ENCODE measurements around the gene FAM3B. TPM values are rescaled to one million over a fixed set of nuclear protein-coding genes. Genes with fewer than 3 reads are reported as not detected.

Gene FAM3B
- total and polyA plus RNA-seq, 2 experiments from 2014 or later = not detected

DNA sequence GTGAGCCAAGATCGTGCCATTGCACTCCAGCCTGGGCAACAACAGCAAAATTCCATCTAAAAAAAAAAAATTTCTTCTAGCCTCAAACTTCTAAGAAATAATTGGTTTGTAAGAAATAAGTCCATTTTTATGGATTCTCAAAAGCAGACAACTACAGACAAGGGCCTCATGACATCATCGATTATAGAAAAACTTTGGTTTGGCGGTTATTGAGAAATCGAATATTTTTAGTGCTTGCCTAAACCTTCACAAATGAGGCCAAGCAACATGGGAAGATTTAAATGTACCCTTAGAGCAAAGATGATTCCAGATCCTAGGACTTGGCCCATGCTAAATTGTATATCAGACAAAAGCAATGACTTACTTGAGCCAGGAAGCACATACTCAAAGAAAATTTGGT is 81.7 kb downstream of the FAM3B start:
- Histone ChIP-seq H3K36me3 (no peaks in the 10 kb centered on the region), H3K4me1 (ENCODE audit: low read depth) (no peaks in the 10 kb centered on the region), H3K27ac (no peak overlapping the region), H3K4me3 (no peak overlapping the region), H3K9me3 (ENCODE audit: low read depth) (no peaks in the 10 kb centered on the region), H3K27me3 (no peaks in the 10 kb centered on the region)
- TF ChIP-seq, protein P1, sequence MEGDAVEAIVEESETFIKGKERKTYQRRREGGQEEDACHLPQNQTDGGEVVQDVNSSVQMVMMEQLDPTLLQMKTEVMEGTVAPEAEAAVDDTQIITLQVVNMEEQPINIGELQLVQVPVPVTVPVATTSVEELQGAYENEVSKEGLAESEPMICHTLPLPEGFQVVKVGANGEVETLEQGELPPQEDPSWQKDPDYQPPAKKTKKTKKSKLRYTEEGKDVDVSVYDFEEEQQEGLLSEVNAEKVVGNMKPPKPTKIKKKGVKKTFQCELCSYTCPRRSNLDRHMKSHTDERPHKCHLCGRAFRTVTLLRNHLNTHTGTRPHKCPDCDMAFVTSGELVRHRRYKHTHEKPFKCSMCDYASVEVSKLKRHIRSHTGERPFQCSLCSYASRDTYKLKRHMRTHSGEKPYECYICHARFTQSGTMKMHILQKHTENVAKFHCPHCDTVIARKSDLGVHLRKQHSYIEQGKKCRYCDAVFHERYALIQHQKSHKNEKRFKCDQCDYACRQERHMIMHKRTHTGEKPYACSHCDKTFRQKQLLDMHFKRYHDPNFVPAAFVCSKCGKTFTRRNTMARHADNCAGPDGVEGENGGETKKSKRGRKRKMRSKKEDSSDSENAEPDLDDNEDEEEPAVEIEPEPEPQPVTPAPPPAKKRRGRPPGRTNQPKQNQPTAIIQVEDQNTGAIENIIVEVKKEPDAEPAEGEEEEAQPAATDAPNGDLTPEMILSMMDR (IDR thresholded peaks at IDR 0.05; ENCODE audit: low read depth, low read length) = no peak
- DNase-seq (ENCODE audit: low read depth in 1 of 2, low spot score in 1 of 2) = no peak

DNA sequence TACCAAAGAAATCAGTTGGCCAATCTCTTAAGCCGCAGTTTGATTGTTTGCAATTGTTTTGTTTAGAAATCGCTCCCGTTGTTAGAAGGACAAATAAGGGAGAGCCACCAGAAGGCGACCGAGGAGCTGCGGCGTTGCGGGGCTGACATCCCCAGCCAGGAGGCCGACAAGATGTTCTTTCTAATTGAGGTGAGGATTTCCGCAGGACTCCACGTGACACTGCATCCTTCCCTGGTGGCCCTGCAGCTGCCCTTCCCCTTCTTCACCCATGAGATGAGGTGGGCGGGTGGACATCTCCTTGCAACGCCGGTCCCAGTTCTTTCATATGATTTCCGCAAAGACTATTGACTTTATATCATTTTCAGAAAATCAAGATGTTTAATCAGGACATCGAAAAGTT is 82.2 kb downstream of the FAM3B start:
- no peak overlapping the region for H3K4me3 ChIP-seq
- no peaks in the 10 kb centered on the region for H3K9me3 ChIP-seq (ENCODE audit: low read depth)
- H3K4me1 ChIP-seq (ENCODE audit: low read depth) = no peaks in the 10 kb centered on the region
- TF ChIP-seq, protein P1 (IDR thresholded peaks at IDR 0.05; ENCODE audit: low read depth, low read length) = no peak
- no peak for DNase-seq (ENCODE audit: low read depth in 1 of 2, low spot score in 1 of 2)
- no peaks in the 10 kb centered on the region for H3K36me3 ChIP-seq
- no peaks in the 10 kb centered on the region for H3K27me3 ChIP-seq
- H3K27ac ChIP-seq = no peak overlapping the region

DNA sequence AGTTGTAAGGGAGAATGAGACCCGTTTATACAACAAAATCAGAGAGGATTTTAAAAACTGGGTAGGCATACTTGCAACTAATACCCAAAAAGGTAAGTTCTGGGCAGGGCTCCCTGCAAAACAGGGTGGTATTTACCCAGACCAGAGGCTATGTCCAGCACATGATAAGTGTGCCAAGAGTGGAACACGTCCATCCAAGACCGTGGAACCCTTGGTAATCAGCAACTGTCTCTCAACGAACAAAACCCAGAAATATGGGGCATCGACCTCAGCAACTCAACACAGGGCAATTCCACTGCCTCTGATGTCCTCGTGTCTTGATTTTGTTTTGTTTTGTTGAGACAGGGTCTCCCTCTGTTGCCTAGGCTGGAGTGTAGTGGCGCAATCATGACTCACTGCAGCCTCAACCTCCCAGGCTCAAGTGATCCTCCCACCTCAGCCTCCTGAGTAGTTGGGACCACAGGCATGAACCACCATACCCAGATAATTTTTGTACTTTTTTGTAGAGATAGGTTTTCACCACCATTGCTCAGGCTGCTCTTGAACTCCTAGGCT is 82.7 kb downstream of the FAM3B start:
- no peak overlapping the region for H3K27ac ChIP-seq
- TF ChIP-seq, protein P1 (IDR thresholded peaks at IDR 0.05; ENCODE audit: low read depth, low read length) = no peak
- DNase-seq (ENCODE audit: low read depth in 1 of 2, low spot score in 1 of 2) = no peak
- H3K4me1 ChIP-seq (ENCODE audit: low read depth) = no peaks in the 10 kb centered on the region
- H3K4me3 ChIP-seq = no peak overlapping the region
- H3K36me3 ChIP-seq = no peaks in the 10 kb centered on the region
- H3K27me3 ChIP-seq = no peaks in the 10 kb centered on the region
- no peaks in the 10 kb centered on the region for H3K9me3 ChIP-seq (ENCODE audit: low read depth)

GRCh38 chr21:41402231-41402630 is 85.6 kb downstream of the FAM3B start:
- Histone ChIP-seq H3K4me1 (ENCODE audit: low read depth) (no peaks in the 10 kb centered on the region), H3K9me3 (ENCODE audit: low read depth) (no peaks in the 10 kb centered on the region), H3K36me3 (no peaks in the 10 kb centered on the region), H3K27ac (no peak overlapping the region), H3K27me3 (no peaks in the 10 kb centered on the region), H3K4me3 (no peak overlapping the region)
- DNase-seq (ENCODE audit: low read depth in 1 of 2, low spot score in 1 of 2) = no peak
- TF ChIP-seq, protein P1 (IDR thresholded peaks at IDR 0.05; ENCODE audit: low read depth, low read length) = no peak

DNA sequence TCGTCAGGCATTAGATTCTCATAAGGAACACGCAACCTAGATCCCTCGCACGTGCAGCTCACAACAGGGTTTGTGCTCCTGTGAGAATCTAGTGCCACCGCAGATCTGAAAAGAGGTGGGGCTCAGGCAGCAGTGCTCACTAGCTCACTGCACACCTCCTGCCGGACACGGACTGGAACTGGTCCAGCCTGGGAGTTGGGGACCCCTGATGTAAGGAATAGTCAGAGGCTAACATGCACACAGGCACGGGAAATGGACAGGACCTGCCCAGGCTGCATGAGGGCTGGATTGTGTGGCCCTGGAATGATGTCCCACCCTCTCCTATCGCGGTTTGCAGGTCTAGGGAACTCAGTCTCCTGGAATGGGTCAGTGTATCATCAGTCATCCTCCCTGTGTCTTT is 86.2 kb downstream of the FAM3B start:
- no peak overlapping the region for H3K27ac ChIP-seq
- TF ChIP-seq, protein P1 (IDR thresholded peaks at IDR 0.05; ENCODE audit: low read depth, low read length) = no peak
- no peak for DNase-seq (ENCODE audit: low read depth in 1 of 2, low spot score in 1 of 2)
- H3K4me1 ChIP-seq (ENCODE audit: low read depth) = no peaks in the 10 kb centered on the region
- no peaks in the 10 kb centered on the region for H3K9me3 ChIP-seq (ENCODE audit: low read depth)
- H3K4me3 ChIP-seq = no peak overlapping the region
- no peaks in the 10 kb centered on the region for H3K27me3 ChIP-seq
- H3K36me3 ChIP-seq = no peaks in the 10 kb centered on the region

DNA sequence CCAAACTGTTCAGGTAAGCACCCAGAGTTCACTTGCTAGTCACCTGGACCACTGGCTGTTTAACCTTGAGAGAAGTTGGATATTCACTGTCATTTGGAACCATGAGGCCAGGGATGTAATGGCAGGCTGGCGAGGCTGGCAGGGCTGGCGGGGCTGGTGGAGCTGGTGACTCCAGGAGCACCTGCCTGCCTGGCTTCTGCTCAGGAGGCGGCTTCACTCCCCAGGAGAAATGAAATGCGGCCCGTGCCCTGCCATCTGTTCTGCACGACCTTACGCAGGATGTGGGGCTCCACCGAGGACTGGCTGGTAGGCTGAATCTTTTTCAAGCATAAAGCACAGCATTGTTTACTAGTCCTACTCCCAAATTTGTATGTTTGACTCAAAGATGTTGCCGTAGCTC is 86.7 kb downstream of the FAM3B start:
- DNase-seq (ENCODE audit: low read depth in 1 of 2, low spot score in 1 of 2) = no peak
- H3K4me1 ChIP-seq (ENCODE audit: low read depth) = no peaks in the 10 kb centered on the region
- H3K27me3 ChIP-seq = no peaks in the 10 kb centered on the region
- H3K36me3 ChIP-seq = no peaks in the 10 kb centered on the region
- no peaks in the 10 kb centered on the region for H3K9me3 ChIP-seq (ENCODE audit: low read depth)
- no peak overlapping the region for H3K27ac ChIP-seq
- TF ChIP-seq, protein P1 (IDR thresholded peaks at IDR 0.05; ENCODE audit: low read depth, low read length) = no peak
- H3K4me3 ChIP-seq = no peak overlapping the region

Measured in cardiac muscle cell (in vitro differentiated cells and primary cell).